GM23338 (cell line): ENCODE measurements around the gene MYH6. TPM values are rescaled to one million over a fixed set of nuclear protein-coding genes. Genes with fewer than 3 reads are reported as not detected.

ENCODE experiments used
- ATAC-seq: fragments of 200-7000 bp; cut with Tn5 transposase; 3 replicates; pipeline ENCODE4 v1.9.1; 2020
- DNase-seq: peaks from one replicate; pipeline ENCODE4 v3.0.0-alpha.2; 2015; ENCODE audit warnings: low spot score
- H2AFZ ChIP-seq: fragments of 200-600 bp; sonication (generic); 2 replicates; pipeline ENCODE4 v1.8.0; 2016; ENCODE audit warnings: antibody characterized with exemption, mild to moderate bottlenecking, moderate library complexity
- H3F3A ChIP-seq: fragments of 200-600 bp; sonication (generic); replicated peaks from 2 replicates; pipeline ENCODE4 v1.8.0; 2017; ENCODE audit warnings: antibody characterized with exemption, mixed run types, low read depth
- H3K27ac ChIP-seq: fragments of 200-600 bp; sonication (generic); 2 replicates; pipeline ENCODE4 v1.6.1; 2016; ENCODE audit warnings: low read depth
- H3K27me3 ChIP-seq: fragments of 200-600 bp; sonication (generic); 2 replicates; pipeline ENCODE4 v1.8.0; 2016; ENCODE audit warnings: mild to moderate bottlenecking, mixed run types, moderate library complexity; ENCODE audit not compliant: insufficient read depth
- H3K36me3 ChIP-seq: fragments of 200-600 bp; sonication (generic); 2 replicates; pipeline ENCODE4 v1.8.0; 2016; ENCODE audit warnings: mild to moderate bottlenecking; ENCODE audit not compliant: insufficient read depth
- H3K4me1 ChIP-seq: fragments of 200-600 bp; sonication (generic); 2 replicates; pipeline ENCODE4 v1.8.0; 2016; ENCODE audit warnings: mild to moderate bottlenecking, moderate library complexity; ENCODE audit not compliant: insufficient read depth
- H3K4me2 ChIP-seq: fragments of 200-600 bp; sonication (generic); 2 replicates; pipeline ENCODE4 v1.7.1; 2017; ENCODE audit warnings: mixed run types
- H3K4me3 ChIP-seq: fragments of 200-600 bp; sonication (generic); 2 replicates; pipeline ENCODE4 v1.6.1; 2016; ENCODE audit warnings: mixed run types
- H3K79me2 ChIP-seq: fragments of 200-600 bp; sonication (generic); replicated peaks from 2 replicates; pipeline ENCODE4 v1.8.0; 2017; ENCODE audit warnings: mild to moderate bottlenecking; ENCODE audit not compliant: insufficient read depth
- H3K9me2 ChIP-seq: fragments of 200-600 bp; sonication (generic); 2 replicates; pipeline ENCODE4 v1.8.0; 2017; ENCODE audit not compliant: insufficient read depth
- H4K20me1 ChIP-seq: fragments of 200-600 bp; sonication (generic); replicated peaks from 2 replicates; pipeline ENCODE4 v1.8.0; 2017; ENCODE audit warnings: mild to moderate bottlenecking; ENCODE audit not compliant: insufficient read depth
- H3K27ac Mint-ChIP-seq: 2 replicates; pipeline ENCODE4 v1.8.0; 2020; ENCODE audit warnings: inconsistent platforms, mild to moderate bottlenecking, moderate library complexity, mixed read lengths
- H3K27me3 Mint-ChIP-seq: 3 replicates; pipeline ENCODE4 v1.8.0; 2022; ENCODE audit warnings: low read depth, mild to moderate bottlenecking, moderate library complexity, mixed read lengths, inconsistent platforms; ENCODE audit not compliant: insufficient read depth, poor library complexity
- H3K36me3 Mint-ChIP-seq: 3 replicates; pipeline ENCODE4 v1.8.0; 2021; ENCODE audit warnings: low read depth, mild to moderate bottlenecking, inconsistent platforms, moderate library complexity, mixed read lengths
- H3K4me1 Mint-ChIP-seq: 3 replicates; pipeline ENCODE4 v1.8.0; 2020; ENCODE audit warnings: mild to moderate bottlenecking, inconsistent platforms, mixed read lengths
- H3K4me3 Mint-ChIP-seq: 3 replicates; pipeline ENCODE4 v1.8.0; 2021; ENCODE audit warnings: moderate library complexity, mild to moderate bottlenecking, inconsistent platforms, mixed read lengths
- H3K9me3 Mint-ChIP-seq: 3 replicates; pipeline ENCODE4 v1.8.0; 2020; ENCODE audit warnings: moderate library complexity, mild to moderate bottlenecking, inconsistent platforms, mixed read lengths
- CREB1 ChIP-seq: fragments of 250-450 bp; sonication (Bioruptor Pico); IDR thresholded peaks from 2 replicates; pipeline ENCODE4 v1.5.0; 2020; ENCODE audit warnings: low read depth, mild to moderate bottlenecking, moderate library complexity
- CTCF ChIP-seq, 2 experiments: fragments of 200-600 bp in 1 of 2; sonication (generic) in 1 of 2; conservative IDR thresholded peaks; 2 replicates each; pipeline versions ENCODE4 v1.5.1 to v1.6.1; 2016 to 2017; ENCODE audit warnings: antibody characterized with exemption in 2 of 2, low read depth in 2 of 2, mild to moderate bottlenecking in 2 of 2, moderate library complexity in 1 of 2
- ETS1 ChIP-seq: IDR thresholded peaks from 2 replicates; pipeline ENCODE4 v1.6.1; 2016; ENCODE audit warnings: antibody characterized with exemption
- EZH2 ChIP-seq: fragments of 200-600 bp; sonication (generic); IDR thresholded peaks from one replicate; pipeline ENCODE4 v1.8.0; 2017; ENCODE audit warnings: antibody characterized with exemption, mild to moderate bottlenecking, low read depth; ENCODE audit not compliant: unreplicated experiment
- NANOG ChIP-seq: IDR thresholded peaks from 2 replicates; pipeline ENCODE4 v1.6.1; 2016; ENCODE audit warnings: antibody characterized with exemption, borderline replicate concordance
- REST ChIP-seq: IDR thresholded peaks from one replicate; pipeline ENCODE4 v1.6.1; 2018; ENCODE audit warnings: antibody characterized with exemption; ENCODE audit not compliant: unreplicated experiment
- STAT1 ChIP-seq: IDR thresholded peaks from one replicate; pipeline ENCODE4 v1.6.1; 2016; ENCODE audit warnings: antibody characterized with exemption; ENCODE audit not compliant: unreplicated experiment
- ZNF114 ChIP-seq: fragments of 250-450 bp; sonication (Bioruptor Pico); IDR thresholded peaks from 2 replicates; pipeline ENCODE4 v1.5.0; 2020; ENCODE audit warnings: mild to moderate bottlenecking, moderate library complexity
- ZNF331 ChIP-seq: fragments of 250-450 bp; sonication (Bioruptor Pico); IDR thresholded peaks from 2 replicates; pipeline ENCODE4 v1.5.0; 2020; ENCODE audit warnings: low read depth, mild to moderate bottlenecking, moderate library complexity
- ZNF462 ChIP-seq: fragments of 250-450 bp; sonication (Bioruptor Pico); IDR thresholded peaks from 2 replicates; pipeline ENCODE4 v1.5.0; 2020; ENCODE audit warnings: mild to moderate bottlenecking, moderate library complexity
- polyA plus RNA-seq: library from polyadenylated mRNA; unstranded; fragments of >200 nt; fragmentation: Nextera tagmentation; extraction: Ambion mirVana; gene quantifications from 2 replicates; pipeline ENCODE4 v1.2.1, GENCODE V29; 2016
- total RNA-seq: library from RNA; depleted of rRNA; stranded (reverse); fragments of >200 nt; shearing (Covaris generic); gene quantifications from 2 replicates; pipeline ENCODE4 v1.2.3, GENCODE V29; 2014

Gene MYH6
- total and polyA plus RNA-seq, 2 experiments from 2014 or later: 0.03 to 0.10 TPM

DNA sequence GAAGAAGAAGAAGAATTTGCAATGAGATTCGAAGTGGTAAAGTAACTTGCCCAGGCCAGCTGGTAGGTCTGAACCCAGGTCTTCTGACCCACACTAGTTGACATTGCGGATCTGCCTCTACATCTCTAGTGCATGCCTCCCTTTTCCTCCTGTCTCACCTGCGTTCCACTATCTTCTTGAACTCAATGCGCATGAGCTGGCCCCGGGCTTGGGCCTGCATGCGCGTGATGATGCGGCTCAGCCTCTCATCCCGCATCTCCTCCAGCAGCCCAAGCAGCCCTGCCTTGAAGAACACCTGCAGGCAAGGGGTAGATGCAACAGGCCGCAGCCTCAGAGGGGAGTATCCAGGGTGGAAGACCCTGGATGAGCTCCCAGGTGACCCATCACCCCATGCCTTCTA is 11.9 kb downstream of the MYH6 start:
- H3K27ac ChIP-seq: no peak overlapping the region
- peaks cover 3% of the 10 kb centered on the region; the same call in 1 of the 3 replicates for H3K9me3 Mint-ChIP-seq

More for the DNA sequence above, 11.9 kb downstream of the MYH6 start:
- Mint-ChIP-seq H3K4me3 (no peak overlapping the region), H3K4me1 (peaks cover 6% of the 10 kb centered on the region), H3K27ac (no peak overlapping the region), H3K27me3 (peaks cover 8% of the 10 kb centered on the region), H3K36me3 (no peaks in the 10 kb centered on the region; the same call in 2 of the 3 replicates)
- H3F3A ChIP-seq: no peaks in the 10 kb centered on the region
- H3K27me3 ChIP-seq: no peaks in the 10 kb centered on the region
- no peak overlapping the region for H2AFZ ChIP-seq
- no peak overlapping the region for H3K4me3 ChIP-seq
- ATAC-seq (no peak), DNase-seq (no peak)
- H3K79me2 ChIP-seq: no peaks in the 10 kb centered on the region
- no peak for TF ChIP-seq ETS1
- TF ChIP-seq REST: no peak
- no peak for TF ChIP-seq ZNF462 (CRISPR knock-in tag)
- no peak for TF ChIP-seq ZNF331 (CRISPR knock-in tag)
- TF ChIP-seq STAT1: no peak
- TF ChIP-seq NANOG: no peak
- TF ChIP-seq EZH2: no peak
- no peak for TF ChIP-seq CREB1 (CRISPR knock-in tag)
- no peak for TF ChIP-seq CTCF (conservative IDR thresholded peaks at IDR 0.05; ENCODE audit: low read depth in 2 of 2)
- no peak for TF ChIP-seq ZNF114 (CRISPR knock-in tag)
- no peaks in the 10 kb centered on the region for H4K20me1 ChIP-seq
- H3K9me2 ChIP-seq: peaks cover 12% of the 10 kb centered on the region; the same call in 1 of the 2 replicates
- H3K4me2 ChIP-seq: no peak overlapping the region
- H3K4me1 ChIP-seq: peaks cover 6% of the 10 kb centered on the region; the same call in 1 of the 2 replicates
- no peaks in the 10 kb centered on the region for H3K36me3 ChIP-seq
